Skin epidermis (tissue), 12 donors: ENCODE data around the gene ALDH1A1.
"Not testable (repeated sequence)": the region's sequence is repeated elsewhere in the genome, so short reads cannot be mapped to it uniquely, and the experiment has no call there.

Experiments used
- H3K27ac ChIP-seq, 21 experiments: fragments of 200-600 bp; sonication (generic) in 11 of 21; one replicate each; pipeline ENCODE4 v1.5.0; 2020; ENCODE audit warnings: mild to moderate bottlenecking in 3 of 21, inconsistent platforms in 2 of 21, moderate library complexity in 2 of 21
- H3K4me3 ChIP-seq, 7 experiments: fragments of 200-600 bp; sonication (generic) in 2 of 7; one replicate each; pipeline ENCODE4 v1.5.0; 2020; ENCODE audit warnings: inconsistent platforms in 2 of 7, mild to moderate bottlenecking in 2 of 7, moderate library complexity in 1 of 7

Gene ALDH1A1

DNA sequence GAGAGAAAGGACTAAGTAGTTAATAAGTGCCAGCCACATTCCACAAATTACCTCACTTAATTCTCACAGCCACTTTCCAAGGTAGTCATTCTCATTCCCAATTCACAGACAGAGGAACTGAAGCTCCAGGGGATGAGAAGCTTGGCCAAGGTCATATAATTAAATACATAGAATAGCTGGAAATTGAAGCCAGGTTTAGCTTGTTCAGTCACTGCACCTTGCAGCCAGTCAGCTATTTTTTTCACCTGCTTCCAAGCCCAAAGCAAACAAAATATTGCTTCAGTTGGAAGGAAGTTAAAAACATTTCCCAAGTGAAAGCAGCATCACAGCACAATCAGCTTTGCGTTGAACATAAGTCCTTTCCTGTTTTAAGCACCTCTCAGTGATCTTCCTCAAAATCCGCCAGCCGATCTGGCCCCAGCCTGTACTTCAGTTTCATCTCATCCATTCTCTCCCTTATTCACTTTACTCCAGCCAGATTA lies 4.8 kb downstream of the ALDH1A1 start:
- Histone ChIP-seq H3K27ac (peak overlapping the region in 4 of 21 experiments; percentile 0 to 43 (median 20)), H3K4me3 (no peak overlapping the region)

DNA sequence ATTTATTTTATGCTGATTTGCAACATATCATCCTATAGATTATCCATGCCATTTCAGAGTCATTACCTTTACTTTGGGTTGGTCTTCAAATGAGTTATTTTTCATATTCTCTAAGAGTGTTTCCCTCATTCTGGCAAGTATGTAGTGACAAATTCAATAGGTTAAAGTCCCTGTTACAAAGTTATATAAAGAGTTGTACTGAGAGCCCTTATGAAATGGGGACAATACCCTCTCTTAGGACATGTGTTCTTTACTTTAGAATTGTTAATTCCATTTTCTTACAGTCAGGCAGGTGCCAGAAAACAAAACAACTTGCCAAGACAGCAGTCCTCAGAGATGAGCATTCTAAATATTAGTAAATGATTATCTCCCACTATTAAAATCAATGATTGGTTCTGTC lies 6.0 kb downstream of the ALDH1A1 start:
- no peak overlapping the region for H3K27ac ChIP-seq

DNA sequence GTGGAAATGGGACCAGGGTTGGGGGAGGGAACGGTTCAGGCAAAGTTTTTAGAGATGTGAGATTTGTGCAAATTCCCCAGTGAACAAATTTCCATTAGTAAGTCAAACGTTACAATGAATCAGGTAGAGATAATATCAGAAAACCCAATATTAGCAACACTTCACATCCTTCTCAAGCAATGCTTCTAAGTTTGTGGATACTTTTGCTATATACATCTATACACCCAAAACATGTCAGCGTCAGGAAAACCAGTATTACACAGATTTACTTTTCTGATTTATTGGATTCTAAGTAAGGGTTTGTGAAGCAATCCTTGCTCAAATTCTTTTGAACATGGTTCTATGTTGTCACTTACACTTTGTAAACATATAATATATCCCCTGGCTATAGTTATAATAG lies 6.5 kb downstream of the ALDH1A1 start:
- Histone ChIP-seq H3K4me3 (no peak overlapping the region), H3K27ac (no peak overlapping the region)

More for the DNA sequence above, 6.0 kb downstream of the ALDH1A1 start:
- H3K4me3 ChIP-seq, result no peak overlapping the region

DNA sequence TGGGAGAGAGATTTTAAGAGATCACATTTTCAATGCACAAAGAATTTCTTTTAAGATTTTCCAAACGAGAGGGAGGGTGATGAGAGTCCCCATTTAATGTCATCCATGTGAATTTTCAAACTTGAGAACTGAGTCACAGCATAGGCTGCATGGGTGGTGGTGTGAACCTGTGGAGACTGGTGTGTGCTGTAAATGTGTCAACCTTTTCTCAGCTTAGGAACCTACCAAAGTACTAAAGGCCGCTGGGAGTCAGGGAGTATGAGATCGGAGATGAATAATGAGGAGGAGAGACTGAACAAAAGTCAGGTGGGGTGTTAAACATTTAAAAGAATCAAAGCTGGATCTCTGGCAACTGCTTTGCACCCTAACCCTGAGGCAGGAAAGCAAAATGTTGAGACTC lies 7.5 kb downstream of the ALDH1A1 start:
- Histone ChIP-seq H3K27ac (no peak overlapping the region), H3K4me3 (no peak overlapping the region)

- no peak overlapping the region for H3K4me3 ChIP-seq
- H3K27ac ChIP-seq, result no peak overlapping the region
These were observed 8.9 kb downstream of the ALDH1A1 start for GRCh38 chr9:72943844-72944462.

DNA sequence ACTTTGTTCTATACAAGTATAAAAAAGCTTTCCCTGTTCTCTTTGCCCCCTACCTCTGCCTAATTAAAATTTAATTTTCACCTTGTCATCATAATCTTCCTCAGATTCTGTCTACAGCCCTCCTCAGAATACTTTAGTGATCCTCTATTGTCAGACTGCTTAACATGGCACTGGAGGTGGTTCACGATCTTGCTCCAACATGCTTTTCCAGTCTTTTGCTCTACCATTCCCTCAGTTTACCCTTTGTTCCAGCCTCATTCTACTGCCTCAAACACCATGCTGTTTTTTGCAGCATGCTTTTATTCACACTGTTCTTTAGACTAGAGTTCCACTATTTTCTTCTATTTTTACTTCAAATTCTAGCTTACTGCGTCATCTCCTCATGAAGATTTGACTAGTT lies 10.4 kb downstream of the ALDH1A1 start:
- no peak overlapping the region for H3K27ac ChIP-seq
- no peak overlapping the region for H3K4me3 ChIP-seq

- not testable (repeated sequence) for H3K4me3 ChIP-seq
These were observed 13.3 kb downstream of the ALDH1A1 start for GRCh38 chr9:72939581-72939980.

GRCh38 chr9:72937545-72937944 lies 15.3 kb downstream of the ALDH1A1 start:
- no peak overlapping the region for H3K4me3 ChIP-seq
- no peak overlapping the region for H3K27ac ChIP-seq

More at GRCh38 chr9:72939581-72939980, 13.3 kb downstream of the ALDH1A1 start:
- not testable (repeated sequence) for H3K27ac ChIP-seq

DNA sequence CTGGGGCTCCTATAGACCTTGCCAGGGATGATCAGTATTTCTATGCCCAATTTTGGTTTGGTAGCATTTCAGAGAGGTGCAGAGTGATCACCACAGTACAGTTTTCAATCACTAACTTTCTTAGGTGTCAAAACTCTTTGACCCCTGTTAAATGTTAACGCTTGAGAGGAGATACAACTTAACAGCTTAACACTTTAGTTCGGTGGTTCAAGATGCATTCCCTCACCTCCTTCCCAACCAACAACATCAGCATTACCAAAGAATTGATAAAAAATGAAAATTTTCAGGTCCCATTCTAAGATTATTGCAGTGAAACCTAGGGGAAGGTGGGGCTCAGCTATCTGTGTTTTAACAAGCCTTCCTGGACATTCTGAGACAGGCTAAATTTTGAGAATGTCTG lies 16.2 kb downstream of the ALDH1A1 start:
- Histone ChIP-seq H3K4me3 (no peak overlapping the region), H3K27ac (no peak overlapping the region)

- H3K27ac ChIP-seq, result no peak overlapping the region
- no peak overlapping the region for H3K4me3 ChIP-seq
These were observed 16.6 kb downstream of the ALDH1A1 start for GRCh38 chr9:72936266-72936665.

DNA sequence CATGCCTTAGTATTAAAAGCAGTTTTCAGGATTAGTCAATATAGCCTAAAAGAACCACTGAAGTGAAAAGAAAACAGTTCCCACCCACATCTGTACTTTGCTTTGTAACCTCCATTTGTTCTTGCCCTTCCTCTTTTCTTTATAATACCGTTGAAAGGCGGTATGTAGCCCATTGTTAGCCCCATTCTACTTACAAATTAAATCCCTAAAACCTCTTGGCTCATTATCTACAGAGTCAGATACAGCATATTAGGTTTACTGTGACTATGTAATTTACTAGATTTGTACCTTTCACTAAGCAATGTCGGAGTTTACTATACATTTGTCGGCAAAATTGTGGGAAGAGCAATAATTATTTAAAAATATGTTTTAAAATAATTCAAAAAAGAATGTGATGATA lies 17.3 kb downstream of the ALDH1A1 start:
- H3K27ac ChIP-seq, result no peak overlapping the region
- H3K4me3 ChIP-seq, result no peak overlapping the region

- Histone ChIP-seq H3K4me3 (no peak overlapping the region), H3K27ac (no peak overlapping the region)
These were observed 18.9 kb downstream of the ALDH1A1 start for GRCh38 chr9:72933730-72934665.

- Histone ChIP-seq H3K27ac (no peak overlapping the region), H3K4me3 (no peak overlapping the region)
These were observed 20.2 kb downstream of the ALDH1A1 start for GRCh38 chr9:72932619-72933018.

DNA sequence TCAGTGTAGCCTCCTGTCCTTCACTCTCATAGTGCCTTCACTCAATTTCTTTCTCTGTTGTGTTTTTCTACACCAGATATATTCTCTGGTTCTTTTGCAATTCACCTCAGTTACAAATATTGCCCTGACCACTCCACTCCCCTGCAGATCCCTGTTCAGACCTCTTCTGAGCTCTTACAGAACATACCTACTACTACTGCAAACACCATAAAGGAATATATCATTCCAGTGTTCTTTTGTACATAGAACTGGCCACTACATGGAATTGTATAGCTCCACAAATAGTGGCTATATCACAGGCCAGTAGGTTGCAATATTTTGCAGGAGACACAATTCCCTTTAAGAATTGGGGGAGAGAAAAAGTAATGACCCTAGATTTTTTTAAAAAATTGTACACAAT lies 21.0 kb downstream of the ALDH1A1 start:
- Histone ChIP-seq H3K27ac (no peak overlapping the region), H3K4me3 (no peak overlapping the region)

GRCh38 chr9:72931437-72931836 lies 21.4 kb downstream of the ALDH1A1 start:
- Histone ChIP-seq H3K27ac (peak overlapping the region in 1 of 21 experiments; percentile 60), H3K4me3 (no peak overlapping the region)

GRCh38 chr9:72930828-72931227 lies 22.0 kb downstream of the ALDH1A1 start:
- H3K4me3 ChIP-seq, result no peak overlapping the region
- H3K27ac ChIP-seq, result peak overlapping the region in 1 of 21 experiments; percentile 60

GRCh38 chr9:72929542-72929941 lies 23.3 kb downstream of the ALDH1A1 start:
- no peak overlapping the region for H3K27ac ChIP-seq
- H3K4me3 ChIP-seq, result no peak overlapping the region

GRCh38 chr9:72928042-72928507 lies 24.8 kb downstream of the ALDH1A1 start:
- Histone ChIP-seq H3K27ac (peak overlapping the region in 1 of 21 experiments; percentile 25), H3K4me3 (no peak overlapping the region)

GRCh38 chr9:72926506-72926905 lies 26.3 kb downstream of the ALDH1A1 start:
- H3K4me3 ChIP-seq, result no peak overlapping the region
- H3K27ac ChIP-seq, result peak overlapping the region in 2 of 21 experiments; percentile 59 to 61

- Histone ChIP-seq H3K27ac (peak overlapping the region in 5 of 21 experiments; percentile 7 to 61 (median 19)), H3K4me3 (no peak overlapping the region)
These were observed 27.0 kb downstream of the ALDH1A1 start for GRCh38 chr9:72925891-72926290.
